Sigmoid colon (tissue), 7 donors: ENCODE results near the gene NRAP. TPM values are rescaled to one million over a fixed set of nuclear protein-coding genes. Genes with fewer than 3 reads are reported as not detected.
A peak's percentile ranks its signal among the peaks of the same experiment; 100 is the strongest.

Source experiments
- DNase-seq: peaks from one replicate; pipeline ENCODE4 v3.0.0-alpha.2; 2019
- H3K27ac ChIP-seq, 4 donors: fragments of 200-600 bp; sonication (generic); one replicate each; pipeline ENCODE4 v1.5.1; 2016 to 2019; ENCODE audit warnings: mild to moderate bottlenecking in 1 of 4
- H3K27me3 ChIP-seq, 3 donors: fragments of 200-600 bp; sonication (generic); one replicate each; pipeline ENCODE4 v1.5.1; 2019; ENCODE audit warnings: mild to moderate bottlenecking in 1 of 3
- H3K36me3 ChIP-seq, 4 donors: fragments of 200-600 bp; sonication (generic); one replicate each; pipeline ENCODE4 v1.5.1; 2016 to 2019
- H3K4me1 ChIP-seq, 4 donors: fragments of 200-600 bp; sonication (generic); one replicate each; pipeline ENCODE4 v1.5.1; 2017 to 2019
- H3K4me3 ChIP-seq, 4 donors: fragments of 200-600 bp; sonication (generic); one replicate each; pipeline ENCODE4 v1.5.1; 2017 to 2019; ENCODE audit warnings: mild to moderate bottlenecking in 2 of 4, moderate library complexity in 1 of 4
- H3K9me3 ChIP-seq, 4 donors: fragments of 200-600 bp in 3 of 4; sonication (generic) in 3 of 4; one replicate each; pipeline versions ENCODE4 v1.5.1 to v1.6.1; 2013 to 2019
- EP300 ChIP-seq, 4 donors: sonication (generic); formaldehyde crosslinking; IDR thresholded peaks; one replicate each; pipeline ENCODE4 v1.6.1; 2017; ENCODE audit warnings: antibody characterized with exemption in 4 of 4
- POLR2A ChIP-seq, 2 donors: fragments of 450-650 bp; IDR thresholded peaks; one replicate each; pipeline ENCODE4 v1.6.1; 2016; ENCODE audit warnings: antibody characterized with exemption in 2 of 2, mild to moderate bottlenecking in 2 of 2, moderate library complexity in 2 of 2
- POLR2AphosphoS5 ChIP-seq, 4 donors: sonication (generic); formaldehyde crosslinking; IDR thresholded peaks; one replicate each; pipeline ENCODE4 v1.6.1; 2017; ENCODE audit warnings: antibody characterized with exemption in 4 of 4
- WGBS, 2 donors: extraction: QIAGEN DNeasy Blood & Tissue Kit; methylation state at CpG; one replicate each; pipeline ENCODE4 v1.1.7; 2013; 5-methylcytosine and 5-hydroxymethylcytosine counted together
- intact Hi-C: fragments of 100-400 bp; cut with DNase I; formaldehyde crosslinking; loops from one replicate; pipeline ENCODE4 v1.15.1; 2023
- polyA plus RNA-seq, 3 donors: library from polyadenylated mRNA; stranded (reverse); fragments of 200-250 nt; gene quantifications; one replicate each; pipeline ENCODE4 v1.2.3, GENCODE V29; 2013
- total RNA-seq, 4 donors: library from RNA; depleted of rRNA; stranded (reverse); fragments of >200 nt; gene quantifications; one replicate each; pipeline ENCODE4 v1.1.0, GENCODE V29; 2016
- TF ChIP-seq, protein P1 (sequence below), 4 experiments: fragments of 450-650 bp in 3 of 4; fragments of 200-600 bp in 1 of 4; IDR thresholded peaks; one replicate each; pipeline ENCODE4 v1.5.1; 2016 to 2019; ENCODE audit warnings: antibody characterized with exemption in 4 of 4, mild to moderate bottlenecking in 3 of 4, moderate library complexity in 2 of 4
- donor health status: healthy with polysubstance abuse.
- donor health status: Bipolar disorder and iron deficiency.
- donor health status: healthy.

Gene NRAP
- total and polyA plus RNA-seq, 7 donors: 0.41 to 1.2 (median 0.46) TPM; not detected in 4

DNA sequence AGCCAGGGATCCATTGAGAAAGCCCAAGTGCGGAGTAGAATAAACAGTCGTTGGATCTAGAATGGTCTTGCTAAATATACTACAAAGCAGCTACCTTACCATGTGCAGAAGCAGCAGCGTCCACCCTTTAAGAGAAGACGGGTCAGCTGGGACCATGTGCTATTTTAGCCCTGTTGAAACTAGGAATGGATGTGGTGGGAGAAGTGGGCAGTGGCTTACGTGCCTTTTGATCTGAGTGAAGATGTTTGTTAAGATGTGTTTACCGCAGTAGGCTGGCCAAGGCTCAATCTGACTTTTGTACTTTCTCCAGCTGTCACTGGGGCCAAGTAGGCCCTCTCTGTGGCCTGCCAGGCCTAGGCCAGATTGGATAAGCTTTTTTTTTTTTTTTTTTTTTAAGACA, 101.8 kb downstream of the NRAP start:
- 83 to 85% methylated on average over 6 of the region's 6 CpGs for WGBS, 2 donors
- intact Hi-C loops: loop anchor here (5.0 kb wide), 1 partner anchor 1000 kb away; no protein-coding TSS in a partner anchor

GRCh38 chr10:113561214-113561613, 102.6 kb downstream of the NRAP start:
- H3K36me3 ChIP-seq: no peaks in the 10 kb centered on the region
- no peak for DNase-seq
- no peaks in the 10 kb centered on the region for H3K27me3 ChIP-seq
- no peak overlapping the region for H3K4me3 ChIP-seq
- peak overlapping the region in 2 of 4 donors; percentile 12 to 22 for H3K27ac ChIP-seq
- intact Hi-C loops: loop anchor here (5.0 kb wide), 1 partner anchor 999 kb away; no protein-coding TSS in a partner anchor
- H3K9me3 ChIP-seq: no peaks in the 10 kb centered on the region
- no peak for TF ChIP-seq POLR2A (IDR thresholded peaks at IDR 0.05)
- no peak for TF ChIP-seq EP300 (IDR thresholded peaks at IDR 0.05)
- TF ChIP-seq, protein P1, sequence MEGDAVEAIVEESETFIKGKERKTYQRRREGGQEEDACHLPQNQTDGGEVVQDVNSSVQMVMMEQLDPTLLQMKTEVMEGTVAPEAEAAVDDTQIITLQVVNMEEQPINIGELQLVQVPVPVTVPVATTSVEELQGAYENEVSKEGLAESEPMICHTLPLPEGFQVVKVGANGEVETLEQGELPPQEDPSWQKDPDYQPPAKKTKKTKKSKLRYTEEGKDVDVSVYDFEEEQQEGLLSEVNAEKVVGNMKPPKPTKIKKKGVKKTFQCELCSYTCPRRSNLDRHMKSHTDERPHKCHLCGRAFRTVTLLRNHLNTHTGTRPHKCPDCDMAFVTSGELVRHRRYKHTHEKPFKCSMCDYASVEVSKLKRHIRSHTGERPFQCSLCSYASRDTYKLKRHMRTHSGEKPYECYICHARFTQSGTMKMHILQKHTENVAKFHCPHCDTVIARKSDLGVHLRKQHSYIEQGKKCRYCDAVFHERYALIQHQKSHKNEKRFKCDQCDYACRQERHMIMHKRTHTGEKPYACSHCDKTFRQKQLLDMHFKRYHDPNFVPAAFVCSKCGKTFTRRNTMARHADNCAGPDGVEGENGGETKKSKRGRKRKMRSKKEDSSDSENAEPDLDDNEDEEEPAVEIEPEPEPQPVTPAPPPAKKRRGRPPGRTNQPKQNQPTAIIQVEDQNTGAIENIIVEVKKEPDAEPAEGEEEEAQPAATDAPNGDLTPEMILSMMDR (IDR thresholded peaks at IDR 0.05): no peak
- no peak for TF ChIP-seq POLR2AphosphoS5 (IDR thresholded peaks at IDR 0.05)
- 89 to 93% methylated on average over 3 of the region's 3 CpGs for WGBS, 2 donors
- H3K4me1 ChIP-seq: peaks cover 0 to 26% (median 5%) of the 10 kb centered on the region in 4 donors

More for the DNA sequence above, 101.8 kb downstream of the NRAP start:
- TF ChIP-seq, protein P1 (IDR thresholded peaks at IDR 0.05): no peak
- no peak for TF ChIP-seq POLR2A (IDR thresholded peaks at IDR 0.05)
- TF ChIP-seq POLR2AphosphoS5 (IDR thresholded peaks at IDR 0.05): no peak
- TF ChIP-seq EP300 (IDR thresholded peaks at IDR 0.05): no peak
- Histone ChIP-seq H3K9me3 (no peaks in the 10 kb centered on the region), H3K4me1 (peaks cover 0 to 24% (median 5%) of the 10 kb centered on the region in 4 donors), H3K4me3 (no peak overlapping the region), H3K36me3 (no peaks in the 10 kb centered on the region), H3K27me3 (no peaks in the 10 kb centered on the region), H3K27ac (peak overlapping the region in 2 of 4 donors; percentile 12 to 22)
- no peak for DNase-seq

GRCh38 chr10:113560071-113560470, 103.8 kb downstream of the NRAP start:
- Histone ChIP-seq H3K27me3 (no peaks in the 10 kb centered on the region), H3K27ac (no peak overlapping the region), H3K9me3 (no peaks in the 10 kb centered on the region), H3K4me3 (no peak overlapping the region), H3K4me1 (peaks cover 0 to 26% (median 5%) of the 10 kb centered on the region in 4 donors), H3K36me3 (no peaks in the 10 kb centered on the region)
- WGBS, 2 donors: 85 to 90% methylated on average over 5 of the region's 5 CpGs
- TF ChIP-seq POLR2AphosphoS5 (IDR thresholded peaks at IDR 0.05): no peak
- TF ChIP-seq EP300 (IDR thresholded peaks at IDR 0.05): no peak
- TF ChIP-seq, protein P1 (IDR thresholded peaks at IDR 0.05): no peak
- TF ChIP-seq POLR2A (IDR thresholded peaks at IDR 0.05): no peak
- DNase-seq: no peak
- intact Hi-C loops: loop anchor here (5.0 kb wide), 1 partner anchor 998 kb away; no protein-coding TSS in a partner anchor

- H3K9me3 ChIP-seq: no peaks in the 10 kb centered on the region
- no peak overlapping the region for H3K4me3 ChIP-seq
- TF ChIP-seq POLR2A (IDR thresholded peaks at IDR 0.05): no peak
- no peak for TF ChIP-seq POLR2AphosphoS5 (IDR thresholded peaks at IDR 0.05)
- TF ChIP-seq EP300 (IDR thresholded peaks at IDR 0.05): no peak
- TF ChIP-seq, protein P1 (IDR thresholded peaks at IDR 0.05): no peak
- 55 to 79% methylated on average over 9 of the region's 9 CpGs for whole genome bisulfite sequencing, 2 donors
- H3K36me3 ChIP-seq: no peaks in the 10 kb centered on the region
- no peak overlapping the region for H3K27ac ChIP-seq
- no peaks in the 10 kb centered on the region for H3K27me3 ChIP-seq
- intact Hi-C loops: no loop called here
- H3K4me1 ChIP-seq: peaks cover 0 to 20% (median 3%) of the 10 kb centered on the region in 4 donors
- no peak for DNase-seq
Measured at GRCh38 chr10:113557903-113558321, 105.9 kb downstream of the NRAP start.

DNA sequence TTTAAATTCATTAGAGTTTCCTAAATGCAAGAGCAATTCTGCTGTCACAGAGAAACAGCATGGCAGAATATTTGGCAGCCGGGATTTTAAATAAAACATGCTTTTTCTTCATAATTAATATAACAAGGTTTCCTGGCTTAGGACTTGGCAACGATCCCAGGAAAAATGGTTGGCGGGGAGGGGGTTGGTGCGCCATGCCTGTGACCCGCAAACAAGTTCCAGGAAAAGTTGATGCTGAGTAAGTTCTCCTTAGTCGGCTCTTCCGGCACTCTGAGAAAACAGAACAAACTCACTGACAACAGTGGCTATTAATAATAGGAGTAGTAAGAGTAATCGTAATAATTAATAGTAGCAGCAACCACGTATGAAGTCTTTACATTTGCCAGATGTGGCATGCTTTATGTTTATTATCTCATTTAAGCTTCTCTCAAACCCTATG, 106.4 kb downstream of the NRAP start:
- H3K27ac ChIP-seq: no peak overlapping the region
- TF ChIP-seq EP300 (IDR thresholded peaks at IDR 0.05) (no peak), POLR2AphosphoS5 (IDR thresholded peaks at IDR 0.05) (no peak), POLR2A (IDR thresholded peaks at IDR 0.05) (no peak)
- TF ChIP-seq, protein P1 (IDR thresholded peaks at IDR 0.05): no peak

More for the DNA sequence above, 106.4 kb downstream of the NRAP start:
- H3K4me1 ChIP-seq: peaks cover 0 to 16% (median 3%) of the 10 kb centered on the region in 4 donors
- H3K36me3 ChIP-seq: no peaks in the 10 kb centered on the region
- WGBS, 2 donors: 35 to 59% methylated on average over 9 of the region's 9 CpGs
- H3K4me3 ChIP-seq: no peak overlapping the region
- no peaks in the 10 kb centered on the region for H3K27me3 ChIP-seq
- intact Hi-C loops: no loop called here
- no peak for DNase-seq
- H3K9me3 ChIP-seq: no peaks in the 10 kb centered on the region
